GM19238 (cell line): ENCODE results near the gene NUP214.
"Not testable (repeated sequence)": the region's sequence is repeated elsewhere in the genome, so short reads cannot be mapped to it uniquely, and the experiment has no call there.

Experiments used
- DNase-seq: peaks from one replicate; pipeline ENCODE4 v3.0.0; 2011; ENCODE audit warnings: low spot score; ENCODE audit not compliant: insufficient read length

NUP214 gene

GRCh38 chr9:131193051-131193450 is 67.7 kb downstream of the NUP214 start:
- DNase-seq, result no peak

GRCh38 chr9:131194762-131195161 is 69.4 kb downstream of the NUP214 start:
- no peak for DNase-seq

GRCh38 chr9:131197160-131197911 is 72.0 kb downstream of the NUP214 start:
- no peak for DNase-seq

- DNase-seq, result no peak
Measured at GRCh38 chr9:131198041-131198715, 72.8 kb downstream of the NUP214 start.

GRCh38 chr9:131201856-131202255 is 76.5 kb downstream of the NUP214 start:
- DNase-seq, result no peak

- no peak for DNase-seq
Measured at GRCh38 chr9:131203431-131204218, 78.2 kb downstream of the NUP214 start.

- DNase-seq, result no peak
Measured at GRCh38 chr9:131204285-131204684, 78.9 kb downstream of the NUP214 start.

- DNase-seq, result no peak
Measured at GRCh38 chr9:131206495-131206894, 81.1 kb downstream of the NUP214 start.

GRCh38 chr9:131211920-131212319 is 86.5 kb downstream of the NUP214 start:
- not testable (repeated sequence) for DNase-seq

- no peak for DNase-seq
Measured at GRCh38 chr9:131214286-131214856, 89.0 kb downstream of the NUP214 start.

GRCh38 chr9:131214876-131215275 is 89.5 kb downstream of the NUP214 start:
- DNase-seq, result no peak

GRCh38 chr9:131216806-131217205 is 91.4 kb downstream of the NUP214 start:
- no peak for DNase-seq

GRCh38 chr9:131217331-131218031 is 92.1 kb downstream of the NUP214 start:
- no peak for DNase-seq

- no peak for DNase-seq
Measured at GRCh38 chr9:131218370-131218769, 93.0 kb downstream of the NUP214 start.

GRCh38 chr9:131220485-131220884 is 95.1 kb downstream of the NUP214 start:
- DNase-seq, result no peak

- DNase-seq, result no peak
Measured at GRCh38 chr9:131222460-131222859, 97.1 kb downstream of the NUP214 start.

- no peak for DNase-seq
Measured at GRCh38 chr9:131226226-131226625, 100.8 kb downstream of the NUP214 start.

- no peak for DNase-seq
Measured at GRCh38 chr9:131227112-131227958, 101.9 kb downstream of the NUP214 start.

GRCh38 chr9:131227959-131228460 is 102.6 kb downstream of the NUP214 start:
- DNase-seq, result no peak

GRCh38 chr9:131228988-131229387 is 103.6 kb downstream of the NUP214 start:
- DNase-seq, result no peak
